NB4 (cell line): Measurements from ENCODE around the gene PSMB4.
A peak's percentile ranks its signal among the peaks of the same experiment; 100 is the strongest.

Experiments
- DNase-seq: peaks from one replicate; pipeline ENCODE4 v3.0.0; 2010; ENCODE audit warnings: low read depth
- H3K4me3 ChIP-seq: one replicate; pipeline ENCODE4 v1.5.1; 2011; ENCODE audit warnings: mild to moderate bottlenecking, low read depth, low read length, moderate library complexity
- MYC ChIP-seq: IDR thresholded peaks from 2 replicates; pipeline ENCODE4 v1.6.1; 2011; ENCODE audit warnings: low read depth, low read length
- POLR2A ChIP-seq: IDR thresholded peaks from 2 replicates; pipeline ENCODE4 v1.6.1; 2011; ENCODE audit warnings: mild to moderate bottlenecking; ENCODE audit not compliant: insufficient read length; ENCODE audit errors: extremely low read depth
- TF ChIP-seq, protein P1 (sequence below): IDR thresholded peaks from 2 replicates; pipeline ENCODE4 v1.6.1; 2011; ENCODE audit warnings: low read depth, low read length
- TF ChIP-seq, protein P2 (sequence below): IDR thresholded peaks from one replicate; pipeline ENCODE4 v1.5.1; 2012; ENCODE audit warnings: low read depth, low read length

The PSMB4 gene

DNA sequence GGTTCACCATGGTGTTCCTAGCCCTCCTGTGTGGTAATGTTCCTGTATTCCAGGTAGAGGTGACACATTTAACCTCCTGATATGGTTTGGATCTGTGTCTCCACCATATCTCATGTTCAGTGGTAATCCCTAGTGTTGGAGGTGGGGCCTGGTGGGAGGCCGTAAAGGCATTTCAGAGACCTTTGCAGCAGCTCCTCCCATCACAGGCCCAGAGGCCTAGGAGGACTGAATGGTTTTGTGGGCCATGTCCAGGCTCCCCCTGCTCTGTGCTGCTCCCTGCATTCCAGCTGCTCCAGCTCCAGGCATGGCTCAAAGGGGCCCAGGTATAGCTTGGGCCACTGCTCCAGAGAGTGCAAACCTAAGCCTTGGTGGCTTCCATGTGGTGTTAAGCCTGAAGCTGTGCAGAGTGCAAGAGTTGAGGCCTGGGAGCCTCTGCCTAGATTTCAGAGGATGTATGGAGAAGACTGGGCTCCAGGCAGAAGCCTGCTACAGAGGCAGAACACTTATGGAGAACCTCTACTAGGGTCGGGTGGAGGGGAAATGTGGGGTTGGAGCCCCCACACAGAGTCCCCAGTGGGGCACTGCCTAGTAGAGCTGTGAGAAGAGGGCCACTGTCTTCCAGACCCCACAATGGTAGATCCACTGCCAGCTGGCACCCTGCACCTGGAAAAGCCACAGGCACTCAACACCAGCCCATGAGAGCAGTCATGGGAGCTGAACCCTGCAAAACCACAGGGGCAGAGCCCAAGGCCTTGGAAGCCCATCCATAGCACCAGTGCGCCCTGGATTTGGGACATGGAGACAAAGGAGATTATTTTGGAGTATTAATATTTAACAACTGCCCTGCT lies 36.8 kb upstream of the PSMB4 start:
- TF ChIP-seq POLR2A = no peak
- TF ChIP-seq, protein P1, sequence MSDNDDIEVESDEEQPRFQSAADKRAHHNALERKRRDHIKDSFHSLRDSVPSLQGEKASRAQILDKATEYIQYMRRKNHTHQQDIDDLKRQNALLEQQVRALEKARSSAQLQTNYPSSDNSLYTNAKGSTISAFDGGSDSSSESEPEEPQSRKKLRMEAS = no peak
- no peak for TF ChIP-seq MYC
- TF ChIP-seq, protein P2, sequence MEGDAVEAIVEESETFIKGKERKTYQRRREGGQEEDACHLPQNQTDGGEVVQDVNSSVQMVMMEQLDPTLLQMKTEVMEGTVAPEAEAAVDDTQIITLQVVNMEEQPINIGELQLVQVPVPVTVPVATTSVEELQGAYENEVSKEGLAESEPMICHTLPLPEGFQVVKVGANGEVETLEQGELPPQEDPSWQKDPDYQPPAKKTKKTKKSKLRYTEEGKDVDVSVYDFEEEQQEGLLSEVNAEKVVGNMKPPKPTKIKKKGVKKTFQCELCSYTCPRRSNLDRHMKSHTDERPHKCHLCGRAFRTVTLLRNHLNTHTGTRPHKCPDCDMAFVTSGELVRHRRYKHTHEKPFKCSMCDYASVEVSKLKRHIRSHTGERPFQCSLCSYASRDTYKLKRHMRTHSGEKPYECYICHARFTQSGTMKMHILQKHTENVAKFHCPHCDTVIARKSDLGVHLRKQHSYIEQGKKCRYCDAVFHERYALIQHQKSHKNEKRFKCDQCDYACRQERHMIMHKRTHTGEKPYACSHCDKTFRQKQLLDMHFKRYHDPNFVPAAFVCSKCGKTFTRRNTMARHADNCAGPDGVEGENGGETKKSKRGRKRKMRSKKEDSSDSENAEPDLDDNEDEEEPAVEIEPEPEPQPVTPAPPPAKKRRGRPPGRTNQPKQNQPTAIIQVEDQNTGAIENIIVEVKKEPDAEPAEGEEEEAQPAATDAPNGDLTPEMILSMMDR = no peak
- H3K4me3 ChIP-seq = no peak overlapping the region
- DNase-seq = no peak

DNA sequence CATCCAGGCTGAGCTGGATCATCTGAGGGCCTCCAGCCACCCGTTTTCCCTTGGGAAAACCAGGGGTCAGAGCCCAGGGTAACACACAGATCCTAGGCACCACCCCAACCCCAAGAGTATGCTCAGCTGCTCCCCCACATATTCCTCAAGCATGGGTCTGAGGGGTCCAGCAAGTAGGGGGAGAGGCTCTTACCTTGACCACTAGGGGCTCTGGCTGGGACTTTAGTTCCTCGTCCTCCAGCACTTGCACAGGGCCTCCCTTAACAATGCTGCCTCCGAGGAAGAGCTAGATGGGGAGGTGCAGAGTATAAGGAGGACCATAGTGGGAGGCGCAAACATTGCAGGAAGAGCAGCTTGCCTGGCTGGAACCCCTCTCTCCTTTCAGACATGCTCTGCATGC lies 34.4 kb upstream of the PSMB4 start:
- TF ChIP-seq MYC (no peak), POLR2A (no peak)
- TF ChIP-seq, protein P1 = no peak
- TF ChIP-seq, protein P2 = peak; percentile 21
- no peak for DNase-seq
- no peak overlapping the region for H3K4me3 ChIP-seq

GRCh38 chr1:151367658-151368392 lies 31.5 kb upstream of the PSMB4 start:
- TF ChIP-seq, protein P2 = no peak
- TF ChIP-seq, protein P1 = no peak
- TF ChIP-seq MYC (no peak), POLR2A (no peak)
- no peak overlapping the region for H3K4me3 ChIP-seq
- DNase-seq = no peak

GRCh38 chr1:151368393-151369301 lies 30.7 kb upstream of the PSMB4 start:
- DNase-seq = no peak
- TF ChIP-seq, protein P1 = no peak

GRCh38 chr1:151369302-151369610 lies 30.1 kb upstream of the PSMB4 start:
- H3K4me3 ChIP-seq = no peak overlapping the region
- no peak for TF ChIP-seq POLR2A
- TF ChIP-seq MYC = no peak
- TF ChIP-seq, protein P2 = no peak
- TF ChIP-seq, protein P1 = no peak
- no peak for DNase-seq

More at GRCh38 chr1:151368393-151369301, 30.7 kb upstream of the PSMB4 start:
- H3K4me3 ChIP-seq = no peak overlapping the region

DNA sequence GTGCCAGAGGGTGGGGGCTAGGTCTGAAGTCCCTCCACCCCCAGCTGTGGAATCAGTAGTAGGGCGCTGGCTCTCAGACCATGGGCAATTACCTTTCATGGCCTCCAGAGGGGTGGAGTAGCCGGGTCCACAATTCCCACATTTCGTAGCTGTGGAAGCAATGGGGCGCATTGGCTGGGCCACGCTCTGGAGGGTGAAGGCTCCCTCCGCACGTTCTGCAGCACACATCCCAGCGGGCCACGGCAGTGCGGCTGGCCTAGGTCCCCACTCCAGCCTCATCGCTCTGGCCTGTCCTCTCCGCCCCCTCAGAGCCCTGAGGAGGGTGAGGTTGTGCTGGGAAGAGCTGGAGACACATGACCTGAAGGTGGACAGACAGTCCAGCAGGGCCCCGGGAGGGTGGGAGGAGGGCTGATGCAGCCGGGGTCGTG lies 29.7 kb upstream of the PSMB4 start:
- TF ChIP-seq, protein P1 = no peak
- TF ChIP-seq POLR2A = no peak
- TF ChIP-seq, protein P2 = no peak
- TF ChIP-seq MYC = no peak
- DNase-seq = peak; percentile 24
- no peak overlapping the region for H3K4me3 ChIP-seq
